ENCODE data around the gene CFI. TPM values are rescaled to one million over a fixed set of nuclear protein-coding genes. Genes with fewer than 3 reads are reported as not detected.

Gene CFI
- total and polyA plus RNA-seq, 9 of the 15 experiments (the other 6 are each of a cell fraction or from before 2014, with no cell fraction given) = 0.30 to 8.4 (median 0.95) TPM

DNA sequence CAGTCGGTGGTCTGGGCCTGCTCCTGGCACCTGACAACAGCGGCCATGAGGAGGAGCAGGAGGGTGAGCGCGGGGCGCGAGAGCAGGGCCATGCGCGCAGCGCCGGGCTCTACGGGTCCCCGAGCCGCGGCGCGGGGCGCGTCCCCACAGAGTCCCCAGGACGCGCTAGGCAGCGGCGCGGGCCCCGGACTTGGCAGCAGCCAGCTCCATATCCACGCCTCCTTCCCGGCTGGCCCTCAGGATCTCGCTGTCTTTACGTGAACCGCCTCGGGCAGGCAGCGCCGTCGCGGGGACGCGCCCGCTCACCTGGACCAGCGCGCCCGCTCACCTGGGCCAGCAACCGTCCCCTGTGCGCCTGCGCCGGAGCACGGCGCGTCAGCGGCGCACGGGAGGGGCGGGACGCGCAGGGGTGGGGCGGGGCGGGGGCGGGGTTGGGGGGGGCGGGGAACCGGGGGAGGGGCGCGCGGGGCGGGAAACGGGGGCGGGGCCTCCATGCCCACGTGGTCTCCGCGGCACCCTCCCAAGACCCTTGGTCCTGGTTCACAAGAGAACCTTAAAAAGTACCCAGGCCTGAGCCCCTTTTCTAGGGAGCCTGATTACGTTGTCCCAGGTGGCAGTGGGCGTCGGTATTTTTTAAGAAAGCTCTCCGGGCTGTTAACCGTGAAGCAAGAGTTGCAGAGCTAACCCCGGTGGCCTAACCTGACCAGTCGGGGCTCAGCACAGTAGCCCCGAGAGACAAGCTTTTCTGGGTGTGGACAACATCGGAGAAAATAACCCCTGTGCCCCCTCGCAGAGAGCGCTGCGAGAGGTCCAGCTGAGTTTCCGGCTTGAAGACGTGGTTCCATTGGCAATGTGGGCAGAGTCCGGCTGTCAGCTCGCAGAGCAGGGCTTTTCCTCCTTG is 71.8 kb downstream of the CFI start, which contains the start of gene PLA2G12A:
Gene PLA2G12A, minus strand, starts transcription at position 353 of the 901 bp plus-strand sequence. Its CDS starts 261 bp downstream, at position 92.
- Histone ChIP-seq H3K4me2 (ENCODE audit: insufficient read depth, low read length) (peak within 1 kb of the TSS; percentile 95), H3K9ac (ENCODE audit: insufficient read depth in 1 of 2, low read depth in 2 of 2, low read length in 2 of 2) (peak within 1 kb of the TSS; percentile 83 to 96), H3K27ac (ENCODE audit: extremely low read depth, low read depth, low read length) (peak within 1 kb of the TSS; percentile 89), H3K4me3 (peak within 1 kb of the TSS; percentile 81), H2AFZ (ENCODE audit: low read depth, low read length) (peak within 1 kb of the TSS; percentile 99), H3K27me3 (ENCODE audit: control insufficient read depth in 2 of 2, insufficient read depth in 2 of 2, low read length in 2 of 2) (no peaks in the 10 kb centered on the region), H3K79me2 (ENCODE audit: control insufficient read depth, insufficient read depth, low read length) (peaks cover 49% of the 10 kb centered on the region), H4K20me1 (replicated peaks; ENCODE audit: control insufficient read depth, insufficient read depth, low read length) (0 out of 2 replicates have a peak, but pooled peaks cover 3% of the 10 kb centered on the region), H3K9me3 (replicated peaks; ENCODE audit: control insufficient read depth, insufficient read depth, low read depth, low read length) (no peaks in the 10 kb centered on the region), H3K9me1 (ENCODE audit: control insufficient read depth, insufficient read depth, low read length) (no peaks in the 10 kb centered on the region), H3K4me1 (replicated peaks in 1 of 2; ENCODE audit: control insufficient read depth in 2 of 2, insufficient read depth in 2 of 2, low read length in 2 of 2) (peaks cover 15 to 30% of the 10 kb centered on the region in 2 experiments), H3K36me3 (ENCODE audit: control insufficient read depth, insufficient read depth, low read length) (peaks cover 22% of the 10 kb centered on the region)
- intact Hi-C loops (cut with micrococcal nuclease) (loop anchor here (1.0 to 5.0 kb wide), 3 partner anchors 27 to 467 kb away; partner anchors contain the start of genes CASP6, ELOVL6 and GAR1), in situ Hi-C loops (cut with MboI) (no loop called here)
- ATAC-seq (peak; percentile 89), DNase-seq (ENCODE audit: extremely low read depth in 1 of 4, low spot score in 3 of 4) (peak; percentile 80 to 95 (median 93)), FAIRE-seq (no peak)
- ChIA-PET POLR2A (interaction anchor here (0.8 to 3.4 kb wide), 7 partner anchors 9 to 90 kb away, joined by 3 to 14 read pairs (median 4); no protein-coding TSS in a partner anchor), CTCF (ENCODE audit: low intra/inter-chr PET ratio) (no interaction called here)
- TSS peak; percentile 95 for BruUV-seq (replicated peaks)
- under 1% methylated on average over 41 of the region's 83 CpGs for WGBS (ENCODE audit: insufficient coverage, low coverage, missing lambda C conversion rate)
- TF ChIP-seq KDM5B (IDR thresholded peaks at IDR 0.05; ENCODE audit: insufficient replicate concordance, low read depth, low read length) (peak; percentile 35), CTBP1 (IDR thresholded peaks at IDR 0.05; ENCODE audit: borderline replicate concordance) (peak; percentile 86), NR2C2 (CRISPR knock-in tag; IDR thresholded peaks at IDR 0.05) (no peak; the same call in 1 of the 2 replicates), NR2C2 (tag; IDR thresholded peaks at IDR 0.05) (peak; percentile 43; the same call in 1 of the 2 replicates), NFIC (IDR thresholded peaks at IDR 0.05) (peak; percentile 75), L3MBTL2 (IDR thresholded peaks at IDR 0.05) (peak; percentile 63), CXXC5 (CRISPR knock-in tag; IDR thresholded peaks at IDR 0.05) (peak; percentile 75), ZNF263 (CRISPR knock-in tag; IDR thresholded peaks at IDR 0.05; ENCODE audit: borderline replicate concordance) (peak; percentile 82), ZNF224 (CRISPR knock-in tag; IDR thresholded peaks at IDR 0.05) (no peak), TEAD1 (CRISPR knock-in tag; IDR thresholded peaks at IDR 0.05) (no peak; a peak in 1 of 4 replicates), MYNN (IDR thresholded peaks at IDR 0.05) (peak; percentile 27; the same call in 1 of the 2 replicates), MYNN (CRISPR knock-in tag; IDR thresholded peaks at IDR 0.05) (no peak), CREB1 (IDR thresholded peaks at IDR 0.05) (no peak), CREB1 (CRISPR knock-in tag; IDR thresholded peaks at IDR 0.05) (0 out of 2 replicates have a peak, but pooled peaks have one; percentile 48)
- TF ChIP-seq, protein P1, sequence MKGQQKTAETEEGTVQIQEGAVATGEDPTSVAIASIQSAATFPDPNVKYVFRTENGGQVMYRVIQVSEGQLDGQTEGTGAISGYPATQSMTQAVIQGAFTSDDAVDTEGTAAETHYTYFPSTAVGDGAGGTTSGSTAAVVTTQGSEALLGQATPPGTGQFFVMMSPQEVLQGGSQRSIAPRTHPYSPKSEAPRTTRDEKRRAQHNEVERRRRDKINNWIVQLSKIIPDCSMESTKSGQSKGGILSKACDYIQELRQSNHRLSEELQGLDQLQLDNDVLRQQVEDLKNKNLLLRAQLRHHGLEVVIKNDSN (CRISPR knock-in tag; IDR thresholded peaks at IDR 0.05) = peak; percentile 81
- TF ChIP-seq, protein P2, sequence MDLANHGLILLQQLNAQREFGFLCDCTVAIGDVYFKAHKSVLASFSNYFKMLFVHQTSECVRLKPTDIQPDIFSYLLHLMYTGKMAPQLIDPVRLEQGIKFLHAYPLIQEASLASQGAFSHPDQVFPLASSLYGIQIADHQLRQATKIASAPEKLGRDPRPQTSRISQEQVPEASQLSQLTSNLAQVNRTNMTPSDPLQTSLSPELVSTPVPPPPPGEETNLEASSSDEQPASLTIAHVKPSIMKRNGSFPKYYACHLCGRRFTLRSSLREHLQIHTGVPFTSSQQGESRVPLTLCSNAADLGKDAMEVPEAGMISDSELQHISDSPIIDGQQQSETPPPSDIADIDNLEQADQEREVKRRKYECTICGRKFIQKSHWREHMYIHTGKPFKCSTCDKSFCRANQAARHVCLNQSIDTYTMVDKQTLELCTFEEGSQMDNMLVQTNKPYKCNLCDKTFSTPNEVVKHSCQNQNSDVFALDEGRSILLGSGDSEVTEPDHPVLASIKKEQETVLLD (IDR thresholded peaks at IDR 0.05) = peak; percentile 16; the same call in 1 of the 2 replicates
- TF ChIP-seq, protein P3, sequence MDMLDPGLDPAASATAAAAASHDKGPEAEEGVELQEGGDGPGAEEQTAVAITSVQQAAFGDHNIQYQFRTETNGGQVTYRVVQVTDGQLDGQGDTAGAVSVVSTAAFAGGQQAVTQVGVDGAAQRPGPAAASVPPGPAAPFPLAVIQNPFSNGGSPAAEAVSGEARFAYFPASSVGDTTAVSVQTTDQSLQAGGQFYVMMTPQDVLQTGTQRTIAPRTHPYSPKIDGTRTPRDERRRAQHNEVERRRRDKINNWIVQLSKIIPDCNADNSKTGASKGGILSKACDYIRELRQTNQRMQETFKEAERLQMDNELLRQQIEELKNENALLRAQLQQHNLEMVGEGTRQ (CRISPR knock-in tag; IDR thresholded peaks at IDR 0.05) = peak; percentile 83
- TF ChIP-seq, protein P4, sequence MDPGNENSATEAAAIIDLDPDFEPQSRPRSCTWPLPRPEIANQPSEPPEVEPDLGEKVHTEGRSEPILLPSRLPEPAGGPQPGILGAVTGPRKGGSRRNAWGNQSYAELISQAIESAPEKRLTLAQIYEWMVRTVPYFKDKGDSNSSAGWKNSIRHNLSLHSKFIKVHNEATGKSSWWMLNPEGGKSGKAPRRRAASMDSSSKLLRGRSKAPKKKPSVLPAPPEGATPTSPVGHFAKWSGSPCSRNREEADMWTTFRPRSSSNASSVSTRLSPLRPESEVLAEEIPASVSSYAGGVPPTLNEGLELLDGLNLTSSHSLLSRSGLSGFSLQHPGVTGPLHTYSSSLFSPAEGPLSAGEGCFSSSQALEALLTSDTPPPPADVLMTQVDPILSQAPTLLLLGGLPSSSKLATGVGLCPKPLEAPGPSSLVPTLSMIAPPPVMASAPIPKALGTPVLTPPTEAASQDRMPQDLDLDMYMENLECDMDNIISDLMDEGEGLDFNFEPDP (CRISPR knock-in tag; IDR thresholded peaks at IDR 0.05) = no peak

Measured in K562 (cell line).